ENCODE measurements around the gene NPAS3.

DNA sequence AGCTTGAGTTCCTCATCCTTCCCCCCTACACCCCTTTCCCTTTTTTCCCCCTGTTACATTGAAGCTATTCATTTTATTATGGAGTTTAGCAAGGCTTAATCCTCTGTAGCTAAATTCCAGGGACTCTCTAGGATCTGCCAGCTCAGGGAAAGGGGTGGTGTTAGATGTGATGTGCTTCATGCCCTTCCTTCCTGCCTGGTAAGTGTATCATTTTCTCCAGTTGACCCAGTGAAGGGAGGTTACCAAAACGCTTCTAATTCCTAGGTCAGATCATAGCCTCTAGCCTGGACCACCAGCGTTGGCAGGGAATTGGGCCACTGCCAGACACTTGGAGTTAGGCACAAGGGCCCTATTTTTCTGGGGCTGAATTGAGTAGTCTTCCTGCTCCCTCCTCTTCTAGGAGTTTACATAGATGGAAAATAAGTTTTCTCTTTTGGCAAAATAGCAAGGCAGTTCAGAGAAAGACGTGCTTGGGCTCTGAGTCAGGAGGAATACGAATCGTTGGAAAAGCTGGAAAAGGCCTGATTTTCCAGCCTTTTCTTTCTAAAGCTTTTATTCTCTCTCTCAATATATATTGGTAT, 88.3 kb downstream of the NPAS3 start:
- TF ChIP-seq, protein P1, sequence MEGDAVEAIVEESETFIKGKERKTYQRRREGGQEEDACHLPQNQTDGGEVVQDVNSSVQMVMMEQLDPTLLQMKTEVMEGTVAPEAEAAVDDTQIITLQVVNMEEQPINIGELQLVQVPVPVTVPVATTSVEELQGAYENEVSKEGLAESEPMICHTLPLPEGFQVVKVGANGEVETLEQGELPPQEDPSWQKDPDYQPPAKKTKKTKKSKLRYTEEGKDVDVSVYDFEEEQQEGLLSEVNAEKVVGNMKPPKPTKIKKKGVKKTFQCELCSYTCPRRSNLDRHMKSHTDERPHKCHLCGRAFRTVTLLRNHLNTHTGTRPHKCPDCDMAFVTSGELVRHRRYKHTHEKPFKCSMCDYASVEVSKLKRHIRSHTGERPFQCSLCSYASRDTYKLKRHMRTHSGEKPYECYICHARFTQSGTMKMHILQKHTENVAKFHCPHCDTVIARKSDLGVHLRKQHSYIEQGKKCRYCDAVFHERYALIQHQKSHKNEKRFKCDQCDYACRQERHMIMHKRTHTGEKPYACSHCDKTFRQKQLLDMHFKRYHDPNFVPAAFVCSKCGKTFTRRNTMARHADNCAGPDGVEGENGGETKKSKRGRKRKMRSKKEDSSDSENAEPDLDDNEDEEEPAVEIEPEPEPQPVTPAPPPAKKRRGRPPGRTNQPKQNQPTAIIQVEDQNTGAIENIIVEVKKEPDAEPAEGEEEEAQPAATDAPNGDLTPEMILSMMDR (IDR thresholded peaks at IDR 0.05; ENCODE audit: insufficient read depth, low read length): no peak
- TF ChIP-seq, protein P2, sequence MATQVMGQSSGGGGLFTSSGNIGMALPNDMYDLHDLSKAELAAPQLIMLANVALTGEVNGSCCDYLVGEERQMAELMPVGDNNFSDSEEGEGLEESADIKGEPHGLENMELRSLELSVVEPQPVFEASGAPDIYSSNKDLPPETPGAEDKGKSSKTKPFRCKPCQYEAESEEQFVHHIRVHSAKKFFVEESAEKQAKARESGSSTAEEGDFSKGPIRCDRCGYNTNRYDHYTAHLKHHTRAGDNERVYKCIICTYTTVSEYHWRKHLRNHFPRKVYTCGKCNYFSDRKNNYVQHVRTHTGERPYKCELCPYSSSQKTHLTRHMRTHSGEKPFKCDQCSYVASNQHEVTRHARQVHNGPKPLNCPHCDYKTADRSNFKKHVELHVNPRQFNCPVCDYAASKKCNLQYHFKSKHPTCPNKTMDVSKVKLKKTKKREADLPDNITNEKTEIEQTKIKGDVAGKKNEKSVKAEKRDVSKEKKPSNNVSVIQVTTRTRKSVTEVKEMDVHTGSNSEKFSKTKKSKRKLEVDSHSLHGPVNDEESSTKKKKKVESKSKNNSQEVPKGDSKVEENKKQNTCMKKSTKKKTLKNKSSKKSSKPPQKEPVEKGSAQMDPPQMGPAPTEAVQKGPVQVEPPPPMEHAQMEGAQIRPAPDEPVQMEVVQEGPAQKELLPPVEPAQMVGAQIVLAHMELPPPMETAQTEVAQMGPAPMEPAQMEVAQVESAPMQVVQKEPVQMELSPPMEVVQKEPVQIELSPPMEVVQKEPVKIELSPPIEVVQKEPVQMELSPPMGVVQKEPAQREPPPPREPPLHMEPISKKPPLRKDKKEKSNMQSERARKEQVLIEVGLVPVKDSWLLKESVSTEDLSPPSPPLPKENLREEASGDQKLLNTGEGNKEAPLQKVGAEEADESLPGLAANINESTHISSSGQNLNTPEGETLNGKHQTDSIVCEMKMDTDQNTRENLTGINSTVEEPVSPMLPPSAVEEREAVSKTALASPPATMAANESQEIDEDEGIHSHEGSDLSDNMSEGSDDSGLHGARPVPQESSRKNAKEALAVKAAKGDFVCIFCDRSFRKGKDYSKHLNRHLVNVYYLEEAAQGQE (IDR thresholded peaks at IDR 0.05; ENCODE audit: insufficient replicate concordance, low read depth): no peak

Data from HL-60 (cell line).